GM23338 (cell line): ENCODE data around the gene TMEM126B. TPM values are rescaled to one million over a fixed set of nuclear protein-coding genes. Genes with fewer than 3 reads are reported as not detected.

Source experiments
- ATAC-seq: fragments of 200-7000 bp; cut with Tn5 transposase; 3 replicates; pipeline ENCODE4 v1.9.1; 2020
- DNase-seq: peaks from one replicate; pipeline ENCODE4 v3.0.0-alpha.2; 2015; ENCODE audit warnings: low spot score
- H2AFZ ChIP-seq: fragments of 200-600 bp; sonication (generic); 2 replicates; pipeline ENCODE4 v1.8.0; 2016; ENCODE audit warnings: antibody characterized with exemption, mild to moderate bottlenecking, moderate library complexity
- H3F3A ChIP-seq: fragments of 200-600 bp; sonication (generic); replicated peaks from 2 replicates; pipeline ENCODE4 v1.8.0; 2017; ENCODE audit warnings: antibody characterized with exemption, mixed run types, low read depth
- H3K27ac ChIP-seq: fragments of 200-600 bp; sonication (generic); 2 replicates; pipeline ENCODE4 v1.6.1; 2016; ENCODE audit warnings: low read depth
- H3K27me3 ChIP-seq: fragments of 200-600 bp; sonication (generic); 2 replicates; pipeline ENCODE4 v1.8.0; 2016; ENCODE audit warnings: mild to moderate bottlenecking, mixed run types, moderate library complexity; ENCODE audit not compliant: insufficient read depth
- H3K36me3 ChIP-seq: fragments of 200-600 bp; sonication (generic); 2 replicates; pipeline ENCODE4 v1.8.0; 2016; ENCODE audit warnings: mild to moderate bottlenecking; ENCODE audit not compliant: insufficient read depth
- H3K4me1 ChIP-seq: fragments of 200-600 bp; sonication (generic); 2 replicates; pipeline ENCODE4 v1.8.0; 2016; ENCODE audit warnings: mild to moderate bottlenecking, moderate library complexity; ENCODE audit not compliant: insufficient read depth
- H3K4me2 ChIP-seq: fragments of 200-600 bp; sonication (generic); 2 replicates; pipeline ENCODE4 v1.7.1; 2017; ENCODE audit warnings: mixed run types
- H3K4me3 ChIP-seq: fragments of 200-600 bp; sonication (generic); 2 replicates; pipeline ENCODE4 v1.6.1; 2016; ENCODE audit warnings: mixed run types
- H3K79me2 ChIP-seq: fragments of 200-600 bp; sonication (generic); replicated peaks from 2 replicates; pipeline ENCODE4 v1.8.0; 2017; ENCODE audit warnings: mild to moderate bottlenecking; ENCODE audit not compliant: insufficient read depth
- H3K9me2 ChIP-seq: fragments of 200-600 bp; sonication (generic); 2 replicates; pipeline ENCODE4 v1.8.0; 2017; ENCODE audit not compliant: insufficient read depth
- H4K20me1 ChIP-seq: fragments of 200-600 bp; sonication (generic); replicated peaks from 2 replicates; pipeline ENCODE4 v1.8.0; 2017; ENCODE audit warnings: mild to moderate bottlenecking; ENCODE audit not compliant: insufficient read depth
- H3K27ac Mint-ChIP-seq: 2 replicates; pipeline ENCODE4 v1.8.0; 2020; ENCODE audit warnings: inconsistent platforms, mild to moderate bottlenecking, moderate library complexity, mixed read lengths
- H3K27me3 Mint-ChIP-seq: 3 replicates; pipeline ENCODE4 v1.8.0; 2022; ENCODE audit warnings: low read depth, mild to moderate bottlenecking, moderate library complexity, mixed read lengths, inconsistent platforms; ENCODE audit not compliant: insufficient read depth, poor library complexity
- H3K36me3 Mint-ChIP-seq: 3 replicates; pipeline ENCODE4 v1.8.0; 2021; ENCODE audit warnings: low read depth, mild to moderate bottlenecking, inconsistent platforms, moderate library complexity, mixed read lengths
- H3K4me1 Mint-ChIP-seq: 3 replicates; pipeline ENCODE4 v1.8.0; 2020; ENCODE audit warnings: mild to moderate bottlenecking, inconsistent platforms, mixed read lengths
- H3K4me3 Mint-ChIP-seq: 3 replicates; pipeline ENCODE4 v1.8.0; 2021; ENCODE audit warnings: moderate library complexity, mild to moderate bottlenecking, inconsistent platforms, mixed read lengths
- H3K9me3 Mint-ChIP-seq: 3 replicates; pipeline ENCODE4 v1.8.0; 2020; ENCODE audit warnings: moderate library complexity, mild to moderate bottlenecking, inconsistent platforms, mixed read lengths
- CREB1 ChIP-seq: fragments of 250-450 bp; sonication (Bioruptor Pico); IDR thresholded peaks from 2 replicates; pipeline ENCODE4 v1.5.0; 2020; ENCODE audit warnings: low read depth, mild to moderate bottlenecking, moderate library complexity
- CTCF ChIP-seq, 2 experiments: fragments of 200-600 bp in 1 of 2; sonication (generic) in 1 of 2; conservative IDR thresholded peaks; 2 replicates each; pipeline versions ENCODE4 v1.5.1 to v1.6.1; 2016 to 2017; ENCODE audit warnings: antibody characterized with exemption in 2 of 2, low read depth in 2 of 2, mild to moderate bottlenecking in 2 of 2, moderate library complexity in 1 of 2
- ETS1 ChIP-seq: IDR thresholded peaks from 2 replicates; pipeline ENCODE4 v1.6.1; 2016; ENCODE audit warnings: antibody characterized with exemption
- EZH2 ChIP-seq: fragments of 200-600 bp; sonication (generic); IDR thresholded peaks from one replicate; pipeline ENCODE4 v1.8.0; 2017; ENCODE audit warnings: antibody characterized with exemption, mild to moderate bottlenecking, low read depth; ENCODE audit not compliant: unreplicated experiment
- JUNB ChIP-seq: IDR thresholded peaks from one replicate; pipeline ENCODE4 v1.6.1; 2016; ENCODE audit warnings: antibody characterized with exemption; ENCODE audit not compliant: unreplicated experiment
- NANOG ChIP-seq: IDR thresholded peaks from 2 replicates; pipeline ENCODE4 v1.6.1; 2016; ENCODE audit warnings: antibody characterized with exemption, borderline replicate concordance
- POLR2AphosphoS5 ChIP-seq: IDR thresholded peaks from 2 replicates; pipeline ENCODE4 v1.6.1; 2016; ENCODE audit warnings: antibody characterized with exemption, low read depth
- STAT1 ChIP-seq: IDR thresholded peaks from one replicate; pipeline ENCODE4 v1.6.1; 2016; ENCODE audit warnings: antibody characterized with exemption; ENCODE audit not compliant: unreplicated experiment
- ZNF114 ChIP-seq: fragments of 250-450 bp; sonication (Bioruptor Pico); IDR thresholded peaks from 2 replicates; pipeline ENCODE4 v1.5.0; 2020; ENCODE audit warnings: mild to moderate bottlenecking, moderate library complexity
- ZNF331 ChIP-seq: fragments of 250-450 bp; sonication (Bioruptor Pico); IDR thresholded peaks from 2 replicates; pipeline ENCODE4 v1.5.0; 2020; ENCODE audit warnings: low read depth, mild to moderate bottlenecking, moderate library complexity
- ZNF462 ChIP-seq: fragments of 250-450 bp; sonication (Bioruptor Pico); IDR thresholded peaks from 2 replicates; pipeline ENCODE4 v1.5.0; 2020; ENCODE audit warnings: mild to moderate bottlenecking, moderate library complexity
- polyA plus RNA-seq: library from polyadenylated mRNA; unstranded; fragments of >200 nt; fragmentation: Nextera tagmentation; extraction: Ambion mirVana; gene quantifications from 2 replicates; pipeline ENCODE4 v1.2.1, GENCODE V29; 2016
- total RNA-seq: library from RNA; depleted of rRNA; stranded (reverse); fragments of >200 nt; shearing (Covaris generic); gene quantifications from 2 replicates; pipeline ENCODE4 v1.2.3, GENCODE V29; 2014

TMEM126B gene
- total and polyA plus RNA-seq, 2 experiments from 2014 or later = 93.0 to 169 TPM

DNA sequence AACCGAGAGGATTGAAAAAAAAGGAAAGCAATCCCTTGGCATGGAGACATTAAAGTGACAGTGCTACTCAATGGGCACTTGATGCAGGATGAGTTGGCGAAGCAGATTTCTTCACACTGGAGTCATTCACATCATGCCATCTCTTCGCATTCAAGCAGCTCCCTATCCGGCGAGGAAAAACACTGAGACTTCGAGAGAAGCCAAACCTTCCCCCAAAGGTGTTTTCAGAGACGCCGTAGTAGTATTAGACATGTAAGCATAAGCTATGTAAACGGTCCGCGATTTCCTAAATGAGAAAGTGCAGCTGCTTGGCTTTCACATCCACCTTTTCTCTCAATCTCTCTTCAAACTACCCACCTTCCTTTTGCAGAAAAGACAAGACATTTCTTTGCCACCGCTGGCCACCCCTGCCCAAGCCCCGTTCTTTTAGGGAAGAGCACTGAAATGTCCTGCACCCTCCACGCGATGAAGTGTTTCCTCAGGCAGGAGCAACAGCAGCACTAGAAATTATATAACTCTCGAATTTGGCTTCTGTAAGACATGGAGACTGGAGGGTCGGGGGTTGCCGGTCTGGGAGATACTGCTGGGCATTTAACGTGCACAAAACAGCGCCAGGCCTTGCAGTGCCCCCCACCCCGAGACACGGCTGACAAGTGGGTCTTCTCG lies 928 bp upstream of the TMEM126B start, which contains the start of gene DLG2 (continued):
- TF ChIP-seq CTCF (conservative IDR thresholded peaks at IDR 0.05; ENCODE audit: low read depth in 2 of 2) = no peak
- no peak for TF ChIP-seq CREB1 (CRISPR knock-in tag)
- TF ChIP-seq NANOG = no peak

- peak overlapping the region; percentile 71 for H3K4me3 ChIP-seq
- H3K4me2 ChIP-seq = peak overlapping the region; percentile 81
- peaks cover 9% of the 10 kb centered on the region; the same call in 1 of the 2 replicates for H3F3A ChIP-seq
- H3K4me1 Mint-ChIP-seq = peaks cover 21% of the 10 kb centered on the region
- peak overlapping the region; percentile 93 for H3K4me3 Mint-ChIP-seq
- peak; percentile 8 for DNase-seq
- ATAC-seq = no peak; the same call in 2 of the 3 replicates
- peak overlapping the region; percentile 57; the same call in 1 of the 2 replicates for H3K27ac ChIP-seq
- no peaks in the 10 kb centered on the region for H3K27me3 ChIP-seq
- no peaks in the 10 kb centered on the region for H3K9me2 ChIP-seq
- peaks cover 17% of the 10 kb centered on the region; the same call in 1 of the 2 replicates for H3K36me3 ChIP-seq
- peak overlapping the region; percentile 93 for H3K27ac Mint-ChIP-seq
- H3K9me3 Mint-ChIP-seq = no peaks in the 10 kb centered on the region; the same call in 2 of the 3 replicates
- peaks cover 54% of the 10 kb centered on the region for H3K79me2 ChIP-seq
- H4K20me1 ChIP-seq = no peaks in the 10 kb centered on the region; the same call in none of the 2 replicates
- peak overlapping the region; percentile 12; the same call in 1 of the 2 replicates for H2AFZ ChIP-seq
- no peaks in the 10 kb centered on the region for H3K27me3 Mint-ChIP-seq
- no peak for TF ChIP-seq STAT1
- no peak for TF ChIP-seq NANOG
- no peak for TF ChIP-seq ETS1
- TF ChIP-seq CTCF (conservative IDR thresholded peaks at IDR 0.05; ENCODE audit: low read depth in 2 of 2) = no peak
- TF ChIP-seq ZNF114 (CRISPR knock-in tag) = no peak
- no peak for TF ChIP-seq EZH2
- TF ChIP-seq POLR2AphosphoS5 = no peak
- TF ChIP-seq ZNF462 = no peak
- no peak for TF ChIP-seq ZNF331 (CRISPR knock-in tag)
- TF ChIP-seq JUNB = no peak
- TF ChIP-seq CREB1 (CRISPR knock-in tag) = no peak
- peaks cover 25% of the 10 kb centered on the region; the same call in 2 of the 3 replicates for H3K36me3 Mint-ChIP-seq
- H3K4me1 ChIP-seq = peaks cover 17% of the 10 kb centered on the region; the same call in 1 of the 2 replicates
These were observed 463 bp downstream of the TMEM126B start for GRCh38 chr11:85628771-85629341.
